GM19455 (cell line): ENCODE results near the gene HIBADH.
"Not testable (repeated sequence)": the region's sequence is repeated elsewhere in the genome, so short reads cannot be mapped to it uniquely, and the experiment has no call there.

Experiments
- ATAC-seq: cut with Tn5 transposase; IDR thresholded peaks from one replicate; pipeline ENCODE4 v1.9.1; 2021; ENCODE audit not compliant: unreplicated experiment

HIBADH gene

DNA sequence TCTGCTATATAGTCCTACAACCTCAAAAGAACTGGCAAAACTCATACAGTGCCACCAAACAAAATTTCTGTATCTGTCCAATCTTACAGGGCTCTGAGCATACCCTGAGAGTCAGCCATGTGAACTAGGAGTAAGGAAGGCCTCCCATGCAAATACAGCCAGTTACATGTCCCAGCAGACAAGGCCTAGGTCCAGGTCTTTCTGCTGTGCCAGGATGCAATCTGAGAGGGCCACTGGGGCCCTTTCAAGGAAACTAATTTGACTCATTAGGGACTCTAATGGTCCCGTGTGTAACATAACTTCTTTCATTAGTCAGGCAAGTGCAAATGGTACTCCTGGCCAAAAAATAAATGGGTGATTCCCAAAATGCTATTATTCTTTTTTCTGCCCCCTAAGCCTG is 17.9 kb upstream of the HIBADH start:
- no peak for ATAC-seq

DNA sequence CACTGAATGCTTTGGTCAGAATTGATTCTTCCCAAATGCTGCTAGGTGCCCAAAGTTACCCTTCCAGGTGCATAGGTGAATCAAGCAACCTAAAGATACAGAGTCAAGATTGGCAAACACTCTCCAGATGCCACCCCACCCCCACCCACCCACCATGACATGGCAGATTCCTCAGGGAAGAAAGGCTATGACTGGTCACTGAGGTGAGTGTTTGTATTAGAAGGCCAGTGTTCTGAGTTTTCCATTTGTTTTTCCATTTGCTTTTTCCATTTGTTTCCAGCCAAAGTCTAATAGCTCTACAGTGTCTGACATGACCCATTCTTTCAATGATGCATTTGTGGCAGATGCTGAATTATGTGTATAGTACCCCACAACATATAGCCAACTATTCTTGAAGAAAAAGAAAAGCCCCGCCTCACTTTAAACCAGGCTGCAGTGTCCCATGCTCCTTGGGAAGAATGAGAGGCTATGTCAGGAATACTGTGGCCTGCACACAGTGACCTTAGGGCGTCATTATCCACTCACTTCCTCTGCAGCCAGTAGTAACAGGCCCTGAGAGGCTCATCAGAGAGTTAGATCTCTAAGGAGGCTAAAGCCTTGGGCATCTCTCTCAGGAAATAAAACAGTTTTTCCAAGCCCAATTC is 16.1 kb upstream of the HIBADH start:
- no peak for ATAC-seq

DNA sequence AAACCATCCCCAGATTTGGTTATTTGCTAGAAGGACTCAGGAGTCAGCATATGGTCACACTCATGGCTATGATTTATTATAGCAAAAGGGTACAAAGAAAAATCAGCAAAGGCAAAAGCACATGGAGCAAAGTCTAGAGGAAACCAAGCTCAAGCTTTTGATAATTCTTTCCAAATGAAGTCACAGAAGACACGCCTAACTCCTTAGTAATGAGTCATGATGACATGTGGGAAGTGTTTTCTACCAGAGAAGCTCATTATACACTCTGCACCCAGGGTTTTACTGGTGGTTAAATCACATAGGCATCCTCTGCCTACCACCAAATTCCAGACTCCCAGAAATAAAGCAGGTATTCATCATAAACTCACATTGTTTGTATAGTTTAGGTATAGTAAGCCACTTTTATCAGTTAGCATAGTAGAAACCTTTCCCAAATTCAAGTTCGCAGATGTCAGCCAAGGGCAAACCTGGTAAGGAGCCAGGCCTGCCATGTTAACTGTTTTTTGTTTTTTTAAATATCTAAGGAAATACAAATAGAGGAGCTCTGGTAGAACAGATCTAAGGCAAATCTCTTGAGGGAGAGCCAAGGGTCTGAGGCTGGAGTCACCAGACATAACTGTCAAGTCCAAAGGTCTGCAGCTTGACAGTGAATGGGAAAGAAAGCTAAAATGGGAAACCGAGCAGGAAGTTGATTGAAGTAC is 15.4 kb upstream of the HIBADH start:
- no peak for ATAC-seq

DNA sequence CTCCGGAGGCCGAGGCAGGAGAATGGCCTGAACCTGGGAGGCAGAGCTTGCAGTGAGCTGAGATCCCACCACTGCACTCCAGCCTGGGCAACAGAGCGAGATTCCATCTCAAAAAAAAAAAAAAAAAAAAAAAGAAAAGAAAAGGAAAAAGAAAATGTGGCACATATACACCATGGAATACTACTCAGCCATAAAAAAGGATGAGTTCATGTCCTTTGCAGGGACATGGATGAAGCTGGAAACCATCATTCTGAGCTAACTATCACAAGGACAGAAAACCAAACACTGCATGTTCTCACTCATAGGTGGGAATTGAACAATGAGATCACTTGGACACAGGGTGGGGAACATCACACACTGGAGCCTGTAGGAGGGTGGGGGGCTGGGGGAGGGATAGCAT is 11.4 kb upstream of the HIBADH start:
- not testable (repeated sequence) for ATAC-seq

DNA sequence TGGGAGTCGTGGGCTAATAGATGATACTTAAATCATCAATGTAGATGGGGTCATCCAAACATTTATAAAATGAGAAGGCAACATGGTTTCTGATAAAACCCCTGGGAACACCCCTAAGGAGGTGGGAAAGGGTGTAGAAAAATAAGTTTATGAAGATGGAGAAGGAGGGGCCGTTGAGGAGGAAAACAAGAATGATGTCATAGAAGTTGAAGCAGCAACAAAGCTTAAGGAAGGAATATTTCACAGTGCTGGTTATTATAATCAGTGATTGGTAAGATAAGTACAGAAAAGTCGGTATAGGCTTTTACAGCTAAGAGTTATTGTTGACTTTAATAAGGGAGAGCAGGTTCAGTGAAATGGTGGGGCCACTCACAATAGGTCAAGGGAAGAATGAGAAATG is 9.0 kb upstream of the HIBADH start:
- ATAC-seq: no peak

GRCh38 chr7:27670676-27671075 is 8.0 kb upstream of the HIBADH start:
- no peak for ATAC-seq

- no peak for ATAC-seq
Observed at GRCh38 chr7:27670177-27670576, 7.5 kb upstream of the HIBADH start.

GRCh38 chr7:27665531-27665930 is 2.8 kb upstream of the HIBADH start:
- ATAC-seq: no peak

DNA sequence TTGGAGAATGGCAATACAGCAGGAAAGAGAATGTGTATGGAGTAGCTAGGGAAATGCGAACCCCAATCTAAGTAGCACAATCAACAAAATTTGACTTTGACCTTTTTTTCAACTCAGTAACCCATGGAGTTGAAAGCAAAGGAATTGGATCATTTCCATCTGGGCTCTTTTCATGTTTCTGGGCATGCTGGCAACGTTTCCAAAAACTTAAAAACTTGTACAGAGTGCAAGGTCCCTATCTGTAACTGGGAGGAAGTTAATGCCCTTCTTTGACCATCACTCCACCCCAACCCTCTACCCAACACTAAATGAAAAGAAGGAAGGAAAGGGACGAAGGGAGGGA is 1.3 kb upstream of the HIBADH start:
- ATAC-seq: no peak

GRCh38 chr7:27661811-27662489 is 733 bp downstream of the HIBADH start:
- ATAC-seq: no peak

- no peak for ATAC-seq
Observed at GRCh38 chr7:27656724-27657123, 6.0 kb downstream of the HIBADH start.

DNA sequence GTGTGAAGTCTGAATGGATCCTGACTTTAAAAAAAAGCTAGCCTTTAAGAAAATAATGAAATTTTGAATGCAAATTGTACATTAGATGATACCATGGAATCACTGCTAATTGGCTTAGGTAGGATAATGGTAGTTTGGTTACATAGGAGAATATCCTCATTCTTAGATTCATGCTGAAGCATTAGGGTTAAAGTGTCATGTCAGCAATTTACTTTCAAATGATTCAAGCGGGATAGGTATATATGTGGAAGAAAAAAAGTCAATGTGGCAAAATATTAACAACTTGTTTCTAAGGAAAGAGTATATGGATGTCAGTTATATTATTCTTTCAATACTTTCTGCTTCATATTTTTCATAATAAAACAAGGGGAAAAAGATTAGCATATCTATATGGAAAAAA is 7.5 kb downstream of the HIBADH start:
- ATAC-seq: no peak

DNA sequence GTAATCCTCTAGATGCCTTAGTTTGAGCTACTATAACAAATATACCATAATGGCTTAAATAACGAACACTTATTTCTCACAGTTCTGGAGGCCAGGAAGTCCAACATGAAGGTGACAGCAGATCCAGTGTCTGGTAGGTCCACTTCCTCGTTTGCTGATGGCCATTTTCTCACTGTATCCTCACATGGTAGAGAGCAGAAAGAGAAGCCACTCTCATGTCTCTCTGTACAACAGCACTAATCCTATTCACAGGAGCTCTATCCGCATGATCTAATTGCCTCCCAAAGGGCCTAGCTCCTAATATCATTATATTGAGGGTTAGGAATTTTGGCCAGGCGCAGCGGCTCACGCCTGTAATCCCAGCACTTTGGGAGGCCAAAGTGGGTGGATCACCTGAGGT is 10.2 kb downstream of the HIBADH start:
- ATAC-seq: no peak

DNA sequence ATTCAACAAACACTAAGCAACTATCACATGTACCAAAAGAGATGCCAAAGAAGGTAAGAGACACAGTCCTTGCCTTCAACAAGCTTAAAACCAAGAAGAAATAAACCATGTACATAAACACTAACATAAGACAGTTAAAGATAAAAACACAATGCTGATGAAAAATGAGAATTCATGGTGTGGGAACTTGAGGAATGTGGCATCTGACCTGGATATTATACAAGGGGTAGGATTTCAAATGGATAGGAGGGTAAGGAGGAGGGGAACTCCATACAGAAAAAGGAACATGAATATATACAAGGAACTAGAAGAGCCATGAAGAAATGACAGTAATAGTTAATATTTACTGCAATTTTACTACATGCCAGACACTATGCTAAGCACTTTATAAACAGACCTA is 11.0 kb downstream of the HIBADH start:
- no peak for ATAC-seq

DNA sequence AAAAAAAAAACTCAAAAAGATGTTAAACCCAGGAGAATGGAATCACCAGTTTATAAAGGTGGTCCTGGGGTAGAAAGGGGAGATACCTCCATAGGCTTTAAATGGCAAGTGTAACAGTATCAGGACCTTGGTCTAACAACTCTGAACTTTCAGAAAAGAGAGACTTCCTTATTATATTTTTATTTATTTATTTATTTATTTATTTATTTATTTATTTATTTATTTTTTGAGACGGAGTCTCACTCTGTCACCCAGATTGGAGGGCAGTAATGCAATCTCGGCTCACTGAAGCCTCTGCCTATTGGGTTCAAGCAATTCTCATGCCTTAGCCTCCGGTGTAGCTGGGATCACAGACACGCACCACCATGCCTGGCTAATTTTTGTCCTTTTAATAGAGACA is 12.4 kb downstream of the HIBADH start:
- ATAC-seq: no peak

GRCh38 chr7:27647489-27647888 is 15.2 kb downstream of the HIBADH start:
- ATAC-seq: no peak

GRCh38 chr7:27647046-27647445 is 15.6 kb downstream of the HIBADH start:
- no peak for ATAC-seq

DNA sequence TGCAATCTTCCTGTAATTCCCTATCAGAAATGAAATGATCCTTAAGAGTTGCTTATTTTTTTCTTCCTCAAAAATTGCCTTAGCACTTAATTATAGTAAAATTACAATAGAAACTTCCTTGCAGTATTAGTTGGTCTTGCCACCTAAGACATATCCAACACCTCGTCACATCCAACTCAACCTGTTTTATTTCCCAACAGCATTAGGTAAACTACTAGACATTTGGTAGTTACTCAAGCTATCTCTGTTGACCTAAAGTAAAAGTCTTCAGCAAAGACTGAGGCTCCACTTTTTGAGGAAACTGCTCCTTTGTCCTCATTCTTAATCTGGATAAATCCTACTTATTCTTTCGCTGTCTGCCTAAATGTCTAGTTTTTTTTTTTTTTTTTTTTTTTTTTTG is 20.4 kb downstream of the HIBADH start:
- ATAC-seq: no peak

- no peak for ATAC-seq
Observed at GRCh38 chr7:27641581-27642230, 21.0 kb downstream of the HIBADH start.

DNA sequence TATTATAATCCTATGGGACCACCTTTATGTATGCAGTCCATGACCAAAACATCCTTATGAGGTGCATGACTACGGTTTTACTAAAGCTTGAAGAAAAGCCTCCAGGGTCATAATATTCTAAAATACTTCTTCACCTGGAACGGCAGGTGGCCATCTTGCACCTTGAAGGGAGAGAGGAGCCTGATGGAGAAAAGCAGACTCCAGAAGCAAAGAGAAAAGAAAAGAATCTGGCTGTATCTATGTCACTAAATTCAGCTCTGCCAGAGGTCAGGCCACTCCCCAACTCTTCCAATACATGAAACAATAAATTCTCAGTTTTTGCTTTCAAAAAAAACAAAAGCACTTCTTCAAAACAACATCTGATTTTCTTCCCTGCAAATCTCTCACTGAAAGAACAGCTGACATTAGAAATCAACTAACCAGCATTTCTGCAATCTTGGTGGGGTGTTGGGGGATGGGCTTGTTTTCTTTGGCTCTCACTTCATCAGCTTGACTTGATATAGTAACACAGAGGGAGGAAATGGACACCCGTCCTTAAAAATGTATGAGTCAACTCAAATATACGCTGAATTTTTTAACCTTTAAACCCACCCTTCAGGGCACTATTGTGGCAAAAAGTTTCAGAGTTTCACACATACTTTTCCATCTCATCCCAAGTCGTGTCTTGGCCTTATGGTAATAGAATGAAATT is 21.7 kb downstream of the HIBADH start:
- ATAC-seq: no peak

GRCh38 chr7:27639851-27640250 is 22.8 kb downstream of the HIBADH start:
- no peak for ATAC-seq
